Neural crest cell (in vitro differentiated cells): ENCODE results near the gene ANKRD13D. TPM values are rescaled to one million over a fixed set of nuclear protein-coding genes. Genes with fewer than 3 reads are reported as not detected.

Source experiments
- DNase-seq: peaks from one replicate; pipeline ENCODE4 v3.0.0; 2021; ENCODE audit warnings: low read depth, mixed read lengths, low spot score
- H3K27ac Mint-ChIP-seq: one replicate; pipeline ENCODE4 v1.8.0; 2021; ENCODE audit warnings: mild to moderate bottlenecking, mixed read lengths; ENCODE audit not compliant: unreplicated experiment
- H3K27me3 Mint-ChIP-seq: 2 replicates; pipeline ENCODE4 v1.8.0; 2021; ENCODE audit warnings: low read depth, mild to moderate bottlenecking, mixed read lengths
- H3K36me3 Mint-ChIP-seq: 2 replicates; pipeline ENCODE4 v1.8.0; 2021; ENCODE audit warnings: low read depth, mild to moderate bottlenecking, mixed read lengths
- H3K4me1 Mint-ChIP-seq: 2 replicates; pipeline ENCODE4 v1.8.0; 2021; ENCODE audit warnings: mixed read lengths
- H3K4me3 Mint-ChIP-seq: one replicate; pipeline ENCODE4 v1.8.0; 2021; ENCODE audit warnings: mild to moderate bottlenecking, mixed read lengths
- H3K9me3 Mint-ChIP-seq: 2 replicates; pipeline ENCODE4 v1.8.0; 2021; ENCODE audit warnings: mixed read lengths
- total RNA-seq: library from RNA; stranded (reverse); gene quantifications from 2 replicates; pipeline ENCODE4 v1.2.1, GENCODE V29; 2021
- TF ChIP-seq, protein P1 (sequence below): fragments of 200-600 bp; sonication (generic); conservative IDR thresholded peaks from 2 replicates; pipeline ENCODE4 v1.5.0; 2021; ENCODE audit warnings: antibody characterized with exemption, mild to moderate bottlenecking

Gene ANKRD13D
- total RNA-seq, 1 donor from 2014 or later = 71.8 TPM

DNA sequence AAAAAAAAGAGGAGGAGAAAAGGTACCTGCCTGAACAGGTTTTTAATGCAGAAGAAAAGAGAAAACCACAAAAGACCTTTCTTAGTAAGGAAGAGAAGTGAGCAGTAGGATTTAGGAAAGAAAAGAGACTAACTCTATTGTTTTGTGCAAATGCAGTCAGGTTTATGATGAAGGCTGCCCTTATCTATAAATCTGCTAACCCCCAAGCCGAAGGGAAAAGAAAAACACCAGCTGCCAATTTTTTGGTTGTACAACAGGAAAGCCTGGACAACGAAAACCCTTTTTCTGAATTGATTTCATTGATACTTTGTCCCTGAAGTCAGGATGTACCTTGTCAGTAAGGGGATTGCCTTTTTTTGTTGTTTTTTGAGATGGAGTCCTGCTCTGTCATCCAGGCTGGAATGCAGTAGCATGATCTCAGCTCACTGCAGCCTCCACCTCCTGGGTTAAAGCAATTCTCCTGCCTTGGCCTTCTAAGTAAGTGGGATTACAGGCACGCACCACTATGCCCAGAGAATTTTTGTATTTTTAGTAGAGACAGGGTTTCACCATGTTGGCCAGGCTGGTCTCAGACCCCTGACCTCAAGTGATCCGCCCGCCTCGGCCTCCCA is 43.1 kb downstream of the ANKRD13D start:
- no peak for DNase-seq
- Mint-ChIP-seq H3K9me3 (no peaks in the 10 kb centered on the region), H3K36me3 (peaks cover 7% of the 10 kb centered on the region), H3K27ac (no peak overlapping the region), H3K4me3 (no peak overlapping the region), H3K4me1 (no peaks in the 10 kb centered on the region), H3K27me3 (no peaks in the 10 kb centered on the region)
- TF ChIP-seq, protein P1, sequence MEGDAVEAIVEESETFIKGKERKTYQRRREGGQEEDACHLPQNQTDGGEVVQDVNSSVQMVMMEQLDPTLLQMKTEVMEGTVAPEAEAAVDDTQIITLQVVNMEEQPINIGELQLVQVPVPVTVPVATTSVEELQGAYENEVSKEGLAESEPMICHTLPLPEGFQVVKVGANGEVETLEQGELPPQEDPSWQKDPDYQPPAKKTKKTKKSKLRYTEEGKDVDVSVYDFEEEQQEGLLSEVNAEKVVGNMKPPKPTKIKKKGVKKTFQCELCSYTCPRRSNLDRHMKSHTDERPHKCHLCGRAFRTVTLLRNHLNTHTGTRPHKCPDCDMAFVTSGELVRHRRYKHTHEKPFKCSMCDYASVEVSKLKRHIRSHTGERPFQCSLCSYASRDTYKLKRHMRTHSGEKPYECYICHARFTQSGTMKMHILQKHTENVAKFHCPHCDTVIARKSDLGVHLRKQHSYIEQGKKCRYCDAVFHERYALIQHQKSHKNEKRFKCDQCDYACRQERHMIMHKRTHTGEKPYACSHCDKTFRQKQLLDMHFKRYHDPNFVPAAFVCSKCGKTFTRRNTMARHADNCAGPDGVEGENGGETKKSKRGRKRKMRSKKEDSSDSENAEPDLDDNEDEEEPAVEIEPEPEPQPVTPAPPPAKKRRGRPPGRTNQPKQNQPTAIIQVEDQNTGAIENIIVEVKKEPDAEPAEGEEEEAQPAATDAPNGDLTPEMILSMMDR = no peak

GRCh38 chr11:67337257-67337656 is 48.2 kb downstream of the ANKRD13D start:
- TF ChIP-seq, protein P1 = no peak
- H3K36me3 Mint-ChIP-seq = peaks cover 7% of the 10 kb centered on the region

DNA sequence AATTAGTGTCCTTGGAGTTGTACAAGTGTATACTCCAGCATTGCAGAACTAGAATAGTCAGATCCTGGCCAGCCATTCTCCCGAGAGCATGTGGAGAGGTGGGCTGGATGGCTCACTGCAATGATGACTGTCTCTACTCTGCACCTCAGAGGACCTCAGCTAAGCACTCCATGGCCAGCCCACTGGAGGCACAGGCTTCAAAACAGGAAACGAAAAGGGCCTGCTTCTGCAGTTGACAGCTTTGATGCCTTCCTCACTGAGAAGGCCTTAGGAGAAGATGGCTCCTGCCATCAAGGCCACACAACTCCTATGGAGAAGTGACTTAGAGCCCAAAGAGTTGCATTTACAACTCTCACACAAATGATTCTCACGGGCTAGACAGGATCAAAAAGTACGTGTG is 55.2 kb downstream of the ANKRD13D start:
- H3K36me3 Mint-ChIP-seq = no peaks in the 10 kb centered on the region
- no peaks in the 10 kb centered on the region for H3K9me3 Mint-ChIP-seq
- no peaks in the 10 kb centered on the region for H3K27me3 Mint-ChIP-seq
- no peak overlapping the region for H3K27ac Mint-ChIP-seq
- H3K4me3 Mint-ChIP-seq = no peak overlapping the region
- no peak for DNase-seq
- no peaks in the 10 kb centered on the region for H3K4me1 Mint-ChIP-seq
- TF ChIP-seq, protein P1 = no peak

More at GRCh38 chr11:67337257-67337656, 48.2 kb downstream of the ANKRD13D start:
- Mint-ChIP-seq H3K27ac (no peak overlapping the region), H3K9me3 (no peaks in the 10 kb centered on the region), H3K4me3 (no peak overlapping the region), H3K4me1 (no peaks in the 10 kb centered on the region), H3K27me3 (no peaks in the 10 kb centered on the region)
- no peak for DNase-seq

GRCh38 chr11:67345247-67345919 is 56.3 kb downstream of the ANKRD13D start:
- H3K4me3 Mint-ChIP-seq = no peak overlapping the region
- H3K4me1 Mint-ChIP-seq = no peaks in the 10 kb centered on the region
- no peaks in the 10 kb centered on the region for H3K9me3 Mint-ChIP-seq
- TF ChIP-seq, protein P1 = no peak
- H3K27ac Mint-ChIP-seq = no peak overlapping the region
- no peaks in the 10 kb centered on the region for H3K27me3 Mint-ChIP-seq
- no peak for DNase-seq
- H3K36me3 Mint-ChIP-seq = no peaks in the 10 kb centered on the region

DNA sequence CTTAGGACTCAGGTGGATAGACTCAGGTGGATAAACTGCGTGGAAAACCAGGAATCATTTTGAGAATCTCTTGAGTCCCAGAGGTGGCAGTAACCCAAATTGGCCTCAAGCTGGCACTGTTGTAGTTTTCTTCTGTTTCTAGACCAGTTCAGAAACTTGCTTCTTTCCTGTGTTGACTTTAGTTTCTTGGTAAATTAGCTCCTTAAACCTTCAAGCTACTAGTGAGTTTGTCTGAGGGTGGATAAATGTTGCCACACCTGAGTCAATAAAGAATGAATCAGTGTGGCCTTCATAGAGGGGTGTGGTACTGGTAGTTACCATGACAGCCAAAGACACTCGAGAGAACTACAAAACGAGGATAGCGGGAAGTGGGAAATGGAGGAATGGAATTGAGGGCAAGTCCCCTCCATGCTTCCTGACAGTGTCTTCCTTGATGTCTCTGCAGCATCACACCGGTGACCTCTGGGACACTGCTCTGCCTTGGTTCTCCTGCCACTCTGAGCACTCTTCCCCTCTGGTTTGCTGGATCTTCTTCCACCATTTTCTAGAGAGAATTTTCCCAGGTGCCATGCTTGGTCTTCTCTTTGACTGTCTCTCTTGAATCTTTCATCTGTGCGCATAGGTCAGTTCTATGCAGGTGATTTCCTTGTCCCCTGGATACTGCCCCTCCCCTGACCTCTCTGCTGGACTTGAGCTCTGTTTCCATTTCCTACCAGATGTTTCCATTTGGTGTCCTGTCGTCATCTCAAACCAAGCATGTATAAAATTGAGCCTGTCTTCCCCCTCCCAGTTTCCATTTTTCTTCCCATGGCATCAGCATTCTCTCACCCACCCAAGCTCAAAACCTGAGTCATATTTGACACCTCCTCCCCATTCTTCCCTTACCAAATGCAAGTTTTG is 57.1 kb downstream of the ANKRD13D start:
- no peak overlapping the region for H3K4me3 Mint-ChIP-seq
- H3K27me3 Mint-ChIP-seq = no peaks in the 10 kb centered on the region
- no peaks in the 10 kb centered on the region for H3K9me3 Mint-ChIP-seq
- TF ChIP-seq, protein P1 = peak; percentile 67
- H3K4me1 Mint-ChIP-seq = peaks cover under 1% of the 10 kb centered on the region
- DNase-seq = no peak
- no peak overlapping the region for H3K27ac Mint-ChIP-seq
- no peaks in the 10 kb centered on the region for H3K36me3 Mint-ChIP-seq
